Endothelial cell of umbilical vein (primary cell): ENCODE data around the gene ZFYVE21.

Experiments used
- CTCF ChIP-seq, 2 donors: IDR thresholded peaks; 1 replicate in 1 of 2; 2 replicates in 1 of 2; pipeline ENCODE4 v1.5.1; 2011; ENCODE audit warnings: low read length in 2 of 2, mild to moderate bottlenecking in 2 of 2, moderate library complexity in 2 of 2, control low read depth in 1 of 2, inconsistent platforms in 1 of 2, low read depth in 1 of 2; ENCODE audit not compliant: insufficient read depth in 1 of 2; ENCODE audit errors: extremely low read depth in 1 of 2
- EZH2 ChIP-seq: IDR thresholded peaks from 2 replicates; pipeline ENCODE4 v1.6.1; 2012; ENCODE audit warnings: borderline replicate concordance, low read depth, mild to moderate bottlenecking, moderate library complexity, low read length, inconsistent platforms; ENCODE audit not compliant: severe bottlenecking
- POLR2A ChIP-seq: IDR thresholded peaks from 2 replicates; pipeline ENCODE4 v1.6.1; 2012; ENCODE audit warnings: low read depth, mild to moderate bottlenecking, control low read depth, low read length
- POLR2AphosphoS5 ChIP-seq: IDR thresholded peaks from 2 replicates; pipeline ENCODE4 v1.6.1; 2012; ENCODE audit warnings: low read depth, mild to moderate bottlenecking, control low read depth, low read length, moderate library complexity; ENCODE audit not compliant: insufficient read depth

- TF ChIP-seq EZH2 (no peak), CTCF (IDR thresholded peaks at IDR 0.05; ENCODE audit: extremely low read depth in 1 of 2, insufficient read depth in 1 of 2, low read depth in 1 of 2, low read length in 2 of 2) (no peak), POLR2AphosphoS5 (no peak), POLR2A (no peak)
Observed at GRCh38 chr14:103731481-103731880, 15.9 kb downstream of the ZFYVE21 start.
